SK-N-SH treated with all-trans-retinoic acid at 6 μM for 48 hours (cell line): ENCODE results near the gene RASGRF2.

Source experiments
- ARNTL ChIP-seq: fragments of 450-650 bp; formaldehyde crosslinking; IDR thresholded peaks from 2 replicates; pipeline ENCODE4 v1.5.0; 2020; ENCODE audit warnings: low read depth, mild to moderate bottlenecking, moderate library complexity, borderline replicate concordance
- BACH2 ChIP-seq: fragments of 250-450 bp; sonication (Bioruptor Pico); IDR thresholded peaks from 2 replicates; pipeline ENCODE4 v1.9.0; 2021; ENCODE audit warnings: mild to moderate bottlenecking, borderline replicate concordance
- CSDC2 ChIP-seq: fragments of 250-450 bp; sonication (Bioruptor Pico); IDR thresholded peaks from 2 replicates; pipeline ENCODE4 v1.5.0; 2020; ENCODE audit warnings: mild to moderate bottlenecking, moderate library complexity
- PPARA ChIP-seq: fragments of 250-450 bp; sonication (Bioruptor Pico); IDR thresholded peaks from 2 replicates; pipeline ENCODE4 v1.5.0; 2020; ENCODE audit warnings: mild to moderate bottlenecking, borderline replicate concordance
- RARB ChIP-seq: fragments of 250-450 bp; sonication (Bioruptor Pico); IDR thresholded peaks from 2 replicates; pipeline ENCODE4 v1.8.0; 2021; ENCODE audit warnings: mild to moderate bottlenecking, moderate library complexity
- TCF4 ChIP-seq: fragments of 250-450 bp; sonication (Bioruptor Pico); IDR thresholded peaks from 2 replicates; pipeline ENCODE4 v1.8.0; 2021; ENCODE audit warnings: mild to moderate bottlenecking, moderate library complexity, borderline replicate concordance
- ZFP3 ChIP-seq: fragments of 250-450 bp; sonication (Bioruptor Pico); IDR thresholded peaks from 2 replicates; pipeline ENCODE4 v1.5.0; 2020; ENCODE audit warnings: mild to moderate bottlenecking, moderate library complexity
- ZFP30 ChIP-seq: fragments of 450-650 bp; formaldehyde crosslinking; IDR thresholded peaks from 2 replicates; pipeline ENCODE4 v1.5.0; 2022; ENCODE audit warnings: mild to moderate bottlenecking, moderate library complexity
- TF ChIP-seq, protein P1 (sequence below): fragments of 250-450 bp; sonication (Bioruptor Pico); IDR thresholded peaks from 2 replicates; pipeline ENCODE4 v1.8.0; 2020; ENCODE audit warnings: mild to moderate bottlenecking, moderate library complexity, borderline replicate concordance
- TF ChIP-seq, protein P2 (sequence below): fragments of 250-450 bp; sonication (Bioruptor Pico); IDR thresholded peaks from 2 replicates; pipeline ENCODE4 v1.5.1; 2020; ENCODE audit warnings: low read depth, mild to moderate bottlenecking, moderate library complexity

DNA sequence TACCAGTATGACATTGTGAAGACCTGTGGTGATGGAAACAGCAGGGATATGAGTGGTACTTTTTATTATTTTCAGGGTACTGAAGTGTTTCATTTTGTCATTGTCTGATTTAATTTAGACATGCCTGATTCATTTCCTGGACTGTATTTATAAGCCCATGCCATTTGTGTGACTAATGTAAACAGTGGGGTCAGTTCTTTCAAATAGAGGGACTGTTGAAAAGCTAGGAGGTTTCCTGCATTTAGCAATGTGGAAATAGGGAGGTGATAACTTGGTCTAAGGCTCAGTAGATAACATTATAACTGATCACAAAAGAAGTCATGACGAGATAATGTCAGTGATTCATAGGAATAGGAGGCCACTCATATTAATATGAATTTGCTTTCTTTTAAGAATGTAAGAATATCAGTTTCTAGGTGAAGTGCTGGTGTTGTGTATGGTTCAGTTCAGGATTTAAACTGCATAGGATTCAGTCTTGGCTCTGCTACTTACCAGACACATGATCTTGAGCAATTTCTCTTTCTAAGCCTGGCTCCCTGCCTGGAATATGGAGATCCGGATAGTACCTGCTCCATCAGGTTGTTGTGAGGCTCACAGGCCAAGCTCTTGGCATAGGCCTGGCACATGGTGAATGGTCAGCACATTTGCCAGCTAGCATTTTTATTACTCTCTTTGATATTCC, 7.5 kb downstream of the RASGRF2 start:
- TF ChIP-seq ZFP30 (CRISPR knock-in tag) (no peak), ZFP3 (CRISPR knock-in tag) (peak; percentile 86), BACH2 (CRISPR knock-in tag) (no peak), PPARA (CRISPR knock-in tag) (no peak), ARNTL (no peak), RARB (CRISPR knock-in tag) (no peak), CSDC2 (CRISPR knock-in tag) (no peak), TCF4 (no peak)
- TF ChIP-seq, protein P1, sequence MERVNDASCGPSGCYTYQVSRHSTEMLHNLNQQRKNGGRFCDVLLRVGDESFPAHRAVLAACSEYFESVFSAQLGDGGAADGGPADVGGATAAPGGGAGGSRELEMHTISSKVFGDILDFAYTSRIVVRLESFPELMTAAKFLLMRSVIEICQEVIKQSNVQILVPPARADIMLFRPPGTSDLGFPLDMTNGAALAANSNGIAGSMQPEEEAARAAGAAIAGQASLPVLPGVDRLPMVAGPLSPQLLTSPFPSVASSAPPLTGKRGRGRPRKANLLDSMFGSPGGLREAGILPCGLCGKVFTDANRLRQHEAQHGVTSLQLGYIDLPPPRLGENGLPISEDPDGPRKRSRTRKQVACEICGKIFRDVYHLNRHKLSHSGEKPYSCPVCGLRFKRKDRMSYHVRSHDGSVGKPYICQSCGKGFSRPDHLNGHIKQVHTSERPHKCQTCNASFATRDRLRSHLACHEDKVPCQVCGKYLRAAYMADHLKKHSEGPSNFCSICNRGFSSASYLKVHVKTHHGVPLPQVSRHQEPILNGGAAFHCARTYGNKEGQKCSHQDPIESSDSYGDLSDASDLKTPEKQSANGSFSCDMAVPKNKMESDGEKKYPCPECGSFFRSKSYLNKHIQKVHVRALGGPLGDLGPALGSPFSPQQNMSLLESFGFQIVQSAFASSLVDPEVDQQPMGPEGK, result no peak
- TF ChIP-seq, protein P2, sequence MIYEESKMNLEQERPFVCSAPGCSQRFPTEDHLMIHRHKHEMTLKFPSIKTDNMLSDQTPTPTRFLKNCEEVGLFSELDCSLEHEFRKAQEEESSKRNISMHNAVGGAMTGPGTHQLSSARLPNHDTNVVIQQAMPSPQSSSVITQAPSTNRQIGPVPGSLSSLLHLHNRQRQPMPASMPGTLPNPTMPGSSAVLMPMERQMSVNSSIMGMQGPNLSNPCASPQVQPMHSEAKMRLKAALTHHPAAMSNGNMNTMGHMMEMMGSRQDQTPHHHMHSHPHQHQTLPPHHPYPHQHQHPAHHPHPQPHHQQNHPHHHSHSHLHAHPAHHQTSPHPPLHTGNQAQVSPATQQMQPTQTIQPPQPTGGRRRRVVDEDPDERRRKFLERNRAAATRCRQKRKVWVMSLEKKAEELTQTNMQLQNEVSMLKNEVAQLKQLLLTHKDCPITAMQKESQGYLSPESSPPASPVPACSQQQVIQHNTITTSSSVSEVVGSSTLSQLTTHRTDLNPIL (CRISPR knock-in tag), result no peak
